CD4-positive, alpha-beta T cell treated with Interleukin-4 for 1 hour (primary cell): ENCODE data around the gene CNN3.
A peak's percentile ranks its signal among the peaks of the same experiment; 100 is the strongest.

Experiments used
- DNase-seq, 2 donors: peaks; one replicate each; pipeline ENCODE4 v3.0.0-alpha.2; 2020 to 2022

CNN3 gene

GRCh38 chr1:94854458-94855306 is 72.2 kb downstream of the CNN3 start:
- DNase-seq, result peak; percentile 80 to 83

DNA sequence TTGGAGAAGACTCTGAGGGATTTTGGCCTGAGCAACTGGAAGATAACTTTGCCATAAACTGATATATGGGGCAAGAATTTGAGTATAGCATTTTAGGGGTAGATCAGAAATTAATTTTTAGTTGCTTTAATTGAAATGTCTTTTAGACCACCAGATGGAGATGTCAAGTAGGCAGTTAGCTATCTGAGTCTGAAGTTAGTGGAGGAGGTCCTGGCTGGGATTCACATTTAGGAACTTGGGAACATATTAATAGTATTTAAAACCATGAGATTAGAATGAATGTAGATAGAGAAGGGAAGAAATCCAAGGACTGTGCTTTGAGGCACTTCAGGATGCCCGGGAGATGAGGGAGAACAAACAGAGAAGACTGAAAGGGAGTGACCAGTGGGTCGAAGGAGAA is 74.1 kb downstream of the CNN3 start:
- DNase-seq, result no peak

- DNase-seq, result no peak
These were observed 75.3 kb downstream of the CNN3 start for GRCh38 chr1:94851571-94851970.
